Suppressor macrophage treated with lipopolysaccharide for 1 hour (primary cell): Measurements from ENCODE around the gene COTL1.
"Not testable (repeated sequence)": the region's sequence is repeated elsewhere in the genome, so short reads cannot be mapped to it uniquely, and the experiment has no call there.

ENCODE experiments used
- DNase-seq, 3 donors: peaks; one replicate each; pipeline ENCODE4 v3.0.0-alpha.2; 2020 to 2022

COTL1 gene

DNA sequence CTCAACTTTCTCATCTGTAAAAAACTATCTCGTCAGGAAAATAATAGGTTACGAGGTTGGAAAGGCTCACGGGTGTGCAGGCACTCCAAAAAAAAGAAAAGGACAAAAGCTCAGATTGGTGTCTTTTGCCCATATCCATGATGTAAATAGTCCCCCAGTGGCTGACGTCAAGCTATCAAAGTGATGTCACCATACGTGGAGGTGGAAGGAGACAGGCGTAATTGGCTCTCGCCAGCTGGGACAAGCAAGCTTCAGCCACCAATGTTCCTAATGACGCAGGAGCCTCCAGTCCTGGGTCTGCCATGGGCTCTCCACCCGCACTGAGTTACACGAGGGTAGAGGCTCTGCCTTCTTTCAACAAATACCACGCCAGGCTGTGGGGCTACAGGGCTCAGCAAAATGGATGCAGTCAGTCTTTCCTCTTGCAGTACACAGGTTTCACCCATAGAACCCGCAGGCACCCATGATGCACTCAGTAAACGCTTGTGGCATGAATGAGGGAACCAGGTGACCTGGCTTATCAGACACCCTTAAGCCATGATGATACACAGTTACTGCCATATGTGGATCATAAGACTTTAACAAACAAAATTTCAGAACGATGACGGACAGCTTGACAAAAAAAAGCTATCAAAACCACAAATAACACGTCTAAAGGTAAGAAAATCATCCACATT, 50.5 kb downstream of the COTL1 start:
- no peak for DNase-seq

DNA sequence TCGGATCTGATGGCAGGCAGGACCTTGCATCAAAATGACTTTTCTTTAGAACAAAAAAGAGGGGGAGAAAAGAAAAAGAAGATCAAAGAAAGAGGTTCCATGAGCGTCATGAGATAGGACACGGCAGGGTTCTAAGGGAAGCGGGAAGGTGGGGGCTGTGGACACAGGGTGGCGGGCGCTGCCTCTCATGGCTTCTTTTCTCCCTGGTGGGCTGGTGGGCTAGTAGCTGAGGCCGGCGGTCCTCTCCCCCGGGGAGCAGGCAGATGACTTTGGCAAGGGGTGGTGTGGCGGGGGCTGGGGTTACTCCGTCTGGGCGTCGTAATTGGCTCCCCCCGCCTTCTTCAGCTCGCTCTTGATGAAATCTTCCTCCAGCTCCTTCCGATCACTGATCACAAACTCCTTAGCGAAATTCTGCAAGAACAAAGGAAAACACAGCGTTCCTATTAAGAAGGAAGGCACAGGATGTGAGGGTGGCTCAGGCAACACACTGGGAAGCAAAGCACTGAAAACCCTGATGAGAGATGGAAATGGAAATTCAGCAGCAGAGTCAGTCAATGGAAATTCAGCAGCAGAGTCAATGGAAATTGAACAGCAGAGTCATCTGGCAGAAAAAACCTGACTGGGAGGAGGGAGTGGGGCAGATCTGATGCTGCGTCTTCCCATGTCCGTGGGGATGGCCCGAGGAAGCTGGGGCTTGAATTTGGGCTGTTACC, 51.2 kb downstream of the COTL1 start:
- DNase-seq, result no peak

DNA sequence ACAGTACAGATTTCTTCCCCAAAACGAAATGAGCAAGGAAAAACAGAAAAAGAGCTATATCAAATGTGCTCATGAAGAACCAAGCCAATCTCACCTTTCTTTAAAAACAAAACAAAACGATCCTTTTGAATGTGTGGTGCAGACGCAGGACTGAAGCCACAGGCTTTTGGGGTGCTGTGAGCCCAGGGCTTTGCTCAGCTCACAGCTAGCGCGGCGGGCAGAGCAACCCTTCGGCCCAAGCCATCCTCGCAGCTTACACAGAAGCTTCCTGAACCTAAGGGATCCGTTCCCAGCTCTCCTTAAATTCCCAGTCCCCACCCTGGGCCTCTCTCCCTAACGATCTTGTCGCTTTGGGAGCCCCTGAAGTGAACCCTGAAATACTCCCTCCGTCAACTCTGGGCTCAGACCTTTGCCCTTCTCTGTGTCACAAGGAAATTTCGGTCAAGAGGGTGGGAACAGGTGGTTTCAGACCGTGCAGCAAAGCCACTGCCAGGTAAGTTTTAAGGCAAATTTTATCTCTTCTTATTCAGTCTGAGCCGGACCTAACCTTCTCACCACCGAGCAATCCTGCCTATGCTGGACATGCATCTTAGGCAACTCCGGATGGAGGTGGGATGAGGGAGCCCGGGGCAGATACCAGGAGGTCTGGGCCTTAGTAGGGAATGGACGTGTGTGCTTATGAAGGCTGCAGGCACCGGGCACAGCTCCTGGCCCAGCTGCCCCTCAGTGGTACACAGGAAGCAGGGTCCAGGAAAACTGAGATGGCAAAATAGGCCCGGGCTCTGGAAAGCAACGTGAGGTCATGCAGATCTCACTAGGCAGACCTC, 52.0 kb downstream of the COTL1 start:
- DNase-seq, result no peak

DNA sequence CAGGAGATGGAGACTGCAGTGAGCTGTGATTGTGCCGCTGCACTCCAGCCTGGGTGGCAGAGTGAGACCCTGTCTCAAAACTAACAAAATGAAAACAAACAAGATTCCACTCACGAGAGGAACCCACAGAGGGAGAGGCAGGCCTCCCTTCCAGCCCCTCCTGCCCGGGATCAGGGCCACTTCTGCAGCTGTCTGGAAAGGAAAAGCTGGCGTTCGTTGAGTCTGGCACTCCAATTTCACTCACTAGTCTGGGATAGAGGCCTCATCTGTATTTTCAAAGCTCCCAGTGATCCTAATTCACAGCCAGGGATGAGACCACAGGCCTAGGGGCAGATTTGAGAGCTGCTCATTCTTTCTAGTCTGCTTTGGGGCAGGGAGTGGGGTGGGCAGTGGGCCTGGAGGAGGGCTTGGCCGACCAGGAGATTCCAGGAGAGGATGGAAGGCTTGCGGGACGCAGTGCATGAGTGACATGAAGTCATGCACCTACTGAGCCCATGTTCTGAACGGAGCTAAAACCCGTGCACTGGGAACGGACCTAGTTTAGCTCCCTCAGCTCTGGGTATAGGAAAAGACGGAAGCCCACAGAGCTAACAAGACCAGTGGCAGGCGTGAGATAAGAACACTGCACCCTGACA, 54.0 kb downstream of the COTL1 start:
- no peak for DNase-seq

DNA sequence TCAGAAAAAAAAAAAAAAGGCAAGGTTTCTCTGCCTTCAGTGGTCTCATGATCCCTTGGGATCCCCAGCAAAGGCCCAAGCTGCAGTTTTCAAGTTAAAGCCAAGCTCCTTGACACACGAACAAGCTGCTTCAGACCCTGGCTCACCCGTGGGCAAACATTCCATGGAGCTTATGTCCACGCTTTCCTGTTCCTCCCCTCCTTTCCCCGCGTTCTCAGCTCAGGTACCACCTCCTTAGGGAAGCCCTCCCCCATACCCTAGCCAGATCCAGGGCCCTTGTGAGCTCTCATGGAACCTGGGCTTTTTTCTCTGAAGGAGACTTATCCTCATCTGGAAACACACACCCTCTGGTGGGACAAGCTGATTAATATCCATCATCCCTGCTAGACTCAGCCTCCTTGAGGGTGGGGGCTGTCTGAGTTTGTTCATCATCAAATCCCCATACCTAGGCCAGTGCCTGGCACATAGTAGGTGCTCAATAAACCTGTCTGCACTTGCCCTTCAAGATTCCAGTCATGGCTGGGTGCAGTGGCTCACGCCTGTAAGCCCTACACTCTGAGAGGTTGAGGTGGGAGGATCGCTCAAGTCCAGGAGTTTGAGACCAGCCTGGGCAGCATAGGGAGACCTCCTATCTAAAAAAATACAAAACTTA, 54.7 kb downstream of the COTL1 start:
- no peak for DNase-seq

DNA sequence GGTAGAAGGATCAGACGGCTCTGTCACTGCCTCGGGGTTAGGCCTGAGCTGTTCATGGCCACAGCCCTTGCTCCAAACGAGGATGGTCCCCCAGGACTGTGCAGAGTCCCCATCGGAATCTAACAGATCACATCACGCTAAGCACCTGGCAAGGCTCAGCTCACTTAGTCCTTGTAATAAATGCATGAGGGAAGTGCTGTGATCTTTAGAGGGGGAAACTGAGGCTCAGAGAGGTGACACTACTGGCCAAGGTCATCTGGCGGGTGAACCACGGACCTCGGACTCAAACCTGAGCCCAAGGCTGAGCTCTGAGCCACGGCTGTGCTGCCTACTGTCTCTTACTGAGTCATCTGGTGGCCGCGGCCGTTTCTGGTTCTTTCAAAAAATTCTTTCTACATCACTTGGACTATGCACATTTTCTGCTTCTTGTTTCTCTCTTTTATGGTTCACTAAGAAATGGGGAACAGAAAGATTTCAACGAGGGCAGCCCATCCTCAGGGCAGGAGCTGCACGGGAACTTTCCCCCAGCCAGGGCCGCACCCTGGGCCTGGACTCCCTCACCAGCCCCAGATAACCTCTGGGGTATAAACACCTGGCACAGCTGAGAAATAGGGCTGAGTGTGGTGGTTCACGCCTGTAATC, 55.6 kb downstream of the COTL1 start:
- DNase-seq, result peak; percentile 83 to 87 (median 87)

DNA sequence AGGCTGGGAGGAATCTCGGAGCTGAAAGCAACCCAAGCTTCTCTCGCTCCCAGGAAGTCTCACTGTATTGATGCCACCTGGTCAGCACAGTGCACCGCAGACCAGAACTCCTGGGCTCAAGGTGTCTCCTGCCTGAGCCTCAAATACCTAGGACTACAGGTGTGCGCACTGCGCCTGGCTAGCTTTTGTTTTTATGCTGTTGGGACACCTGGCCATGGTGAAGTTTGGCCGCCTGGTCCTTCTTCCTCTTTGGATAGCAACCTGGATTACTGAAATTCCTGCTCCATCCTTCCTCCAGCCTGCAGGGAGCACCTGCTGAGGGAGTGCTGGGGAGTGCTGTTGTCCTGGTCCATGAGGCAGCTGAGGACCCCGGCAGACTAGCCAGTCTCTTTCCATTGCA, 56.6 kb downstream of the COTL1 start:
- DNase-seq, result no peak

DNA sequence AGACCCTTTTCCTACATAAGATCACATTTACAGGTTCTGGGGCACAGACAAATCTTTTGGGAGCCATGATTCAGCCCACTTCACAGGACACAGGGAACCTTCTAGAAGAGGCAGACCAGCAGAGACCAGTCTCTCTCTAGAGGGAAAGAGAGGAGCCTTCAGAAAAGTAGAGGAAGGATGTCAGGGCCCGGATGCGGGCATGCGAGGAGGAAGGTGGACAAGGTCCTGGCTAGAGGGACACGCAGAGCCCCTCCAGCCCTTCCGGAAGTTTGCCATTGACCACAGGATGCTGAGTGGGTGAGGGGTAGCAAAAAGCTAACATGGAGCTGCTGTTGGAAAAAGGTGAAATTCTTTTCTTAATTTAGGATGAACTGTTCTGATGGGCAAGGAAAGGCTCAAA, 57.6 kb downstream of the COTL1 start:
- no peak for DNase-seq

DNA sequence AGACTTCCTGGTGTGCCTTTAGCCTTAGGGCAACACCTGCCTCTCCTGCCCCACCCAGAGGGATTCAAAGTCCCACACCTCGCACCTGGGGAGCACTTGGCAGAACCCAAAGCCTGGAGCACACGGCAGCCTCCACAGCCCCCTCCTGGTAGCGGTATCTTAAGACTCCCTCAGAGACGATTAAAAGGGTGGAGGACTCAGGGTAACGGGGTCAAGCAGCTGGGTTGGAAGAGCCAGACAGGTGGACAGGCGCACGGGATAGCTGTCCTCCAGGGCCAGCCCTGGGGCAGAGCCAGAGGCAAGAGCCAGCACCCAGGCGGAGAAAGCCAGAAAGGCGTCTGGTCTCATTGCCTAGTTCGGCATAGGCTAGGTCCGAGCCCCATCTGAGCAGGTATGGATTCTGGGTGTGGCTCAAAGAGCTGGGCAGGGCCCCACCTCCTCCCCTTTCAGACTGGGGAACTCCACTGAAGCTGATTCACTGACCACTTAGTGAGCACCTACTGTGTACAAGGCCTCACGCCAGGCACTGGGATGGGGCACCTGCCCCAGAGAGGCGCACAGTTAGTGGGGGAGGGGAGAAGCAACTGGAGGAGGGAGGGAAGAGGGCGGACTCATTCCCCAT, 58.5 kb downstream of the COTL1 start:
- no peak for DNase-seq

DNA sequence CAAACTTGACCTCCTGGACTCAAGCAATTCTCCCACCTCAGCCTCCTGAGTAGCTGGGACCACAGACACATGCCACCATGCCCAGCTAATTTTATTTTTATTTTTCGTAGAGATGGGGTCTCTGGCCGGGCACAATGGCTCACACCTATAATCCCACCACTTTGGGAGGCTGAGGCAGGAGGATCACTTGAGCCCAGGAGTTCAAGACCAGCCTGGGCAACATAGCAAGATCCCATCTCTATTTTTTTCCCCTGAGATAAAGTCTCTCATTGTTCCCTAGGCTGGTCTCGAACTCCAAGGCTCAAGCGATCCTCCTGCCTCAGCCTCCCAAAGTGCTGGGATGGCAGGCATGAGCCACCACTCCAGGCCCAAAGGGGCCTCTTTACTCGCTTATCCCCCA, 59.0 kb downstream of the COTL1 start:
- not testable (repeated sequence) for DNase-seq

DNA sequence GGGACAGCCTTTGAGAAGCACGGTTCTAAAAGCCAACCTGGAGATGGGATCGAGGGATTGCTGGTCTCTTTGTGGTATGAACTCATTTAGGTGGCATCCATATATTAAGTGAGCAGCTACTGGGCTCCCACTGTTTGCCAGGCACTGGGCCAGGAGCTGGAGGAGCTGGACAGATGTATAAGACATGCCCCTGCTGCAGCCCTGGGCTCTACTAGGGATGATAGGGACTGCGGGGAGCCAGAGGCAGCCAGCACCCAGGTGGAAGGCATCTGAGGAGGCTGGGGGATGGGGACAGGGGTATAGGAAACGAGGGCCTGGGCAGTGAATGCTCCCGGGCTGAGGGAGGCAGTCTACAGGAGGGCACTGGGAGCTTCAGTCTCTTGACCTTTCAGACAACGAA, 60.4 kb downstream of the COTL1 start:
- DNase-seq, result no peak

DNA sequence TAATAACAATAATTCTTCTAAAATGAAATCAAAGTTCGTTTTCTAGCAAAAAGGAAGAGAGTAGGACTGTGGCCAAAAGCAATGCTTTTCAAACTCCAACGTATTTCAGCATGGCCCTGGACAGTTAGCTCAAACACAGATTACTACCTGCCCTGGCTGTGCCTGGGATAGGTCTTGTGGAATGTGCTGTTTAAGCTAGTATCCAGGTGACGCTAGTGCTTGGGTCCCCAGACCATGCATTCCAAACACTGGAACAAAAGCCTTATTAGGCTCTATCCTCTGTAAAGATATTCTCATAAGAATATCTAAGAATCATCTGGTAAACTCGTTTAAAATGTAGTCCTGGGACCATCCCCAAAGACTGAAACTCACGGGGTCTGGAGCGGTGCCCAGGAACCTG, 60.8 kb downstream of the COTL1 start:
- DNase-seq, result no peak

DNA sequence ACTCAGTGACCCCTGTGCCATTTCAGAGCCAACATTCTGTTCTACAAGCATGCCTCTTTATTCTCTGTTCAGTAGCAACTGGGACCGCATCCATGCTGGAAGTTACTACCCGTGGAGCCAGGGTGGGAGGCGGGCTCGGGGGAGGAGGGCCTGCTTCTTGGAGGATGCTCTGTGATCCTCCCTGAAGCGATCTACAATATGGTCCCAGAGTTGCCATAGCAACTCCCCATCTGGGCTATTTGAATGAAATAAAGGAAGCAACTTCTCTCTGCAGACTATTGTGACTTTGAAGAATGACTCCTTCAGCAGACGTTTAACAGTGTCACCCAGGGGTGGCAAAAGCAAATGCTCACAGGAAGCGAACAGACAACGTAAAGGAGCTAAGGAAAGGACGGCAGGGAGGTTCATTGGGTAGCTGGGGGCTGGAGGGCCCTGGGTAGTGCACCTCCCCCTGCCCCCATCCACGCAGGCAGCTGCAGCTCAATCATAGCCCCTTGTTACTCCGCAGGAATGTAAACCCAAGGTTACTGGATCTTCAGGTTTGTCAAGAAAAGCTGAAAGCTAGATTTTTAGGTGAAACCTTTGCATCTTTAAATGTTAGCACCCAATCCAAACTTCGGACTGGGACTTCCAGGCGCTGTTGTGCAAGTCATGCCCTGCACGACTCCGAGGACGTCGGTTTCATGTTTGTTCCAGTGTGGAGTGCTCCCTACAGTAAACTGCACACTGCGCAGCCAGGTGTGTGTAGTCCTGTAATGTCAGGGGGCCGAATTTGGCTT, 62.3 kb downstream of the COTL1 start:
- DNase-seq, result no peak

DNA sequence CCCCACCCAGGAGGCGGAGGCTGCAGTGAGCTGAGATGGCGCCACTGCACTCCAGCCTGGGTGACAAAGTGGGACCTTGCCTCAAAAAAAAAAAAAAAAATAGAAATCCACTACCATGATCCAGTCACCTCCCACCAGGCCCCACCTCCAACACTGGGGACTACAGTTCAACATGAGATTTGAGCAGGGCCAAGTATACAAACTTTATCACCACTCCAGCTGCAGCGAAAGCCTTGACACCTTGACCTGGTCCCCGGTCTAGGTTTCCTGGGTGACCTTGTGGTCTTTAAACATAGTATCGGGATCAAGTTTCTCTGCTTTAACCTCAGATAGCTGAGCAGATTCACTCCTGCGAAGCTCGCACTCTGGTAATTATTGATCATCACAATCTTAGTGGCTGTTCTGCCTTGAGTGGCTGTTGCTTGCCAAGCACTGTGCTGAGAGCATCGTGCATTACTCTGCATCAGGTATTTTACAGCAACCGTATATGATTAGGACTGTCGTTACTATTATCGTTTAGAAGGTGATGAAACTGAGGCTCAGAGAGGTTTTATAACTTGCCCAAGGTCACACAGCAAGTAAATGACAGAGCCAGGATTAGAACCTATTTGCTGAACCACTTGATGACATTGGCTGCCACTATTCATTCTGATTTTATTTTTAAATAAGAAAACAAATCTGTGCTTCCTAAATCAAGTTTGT, 63.1 kb downstream of the COTL1 start:
- DNase-seq, result no peak

DNA sequence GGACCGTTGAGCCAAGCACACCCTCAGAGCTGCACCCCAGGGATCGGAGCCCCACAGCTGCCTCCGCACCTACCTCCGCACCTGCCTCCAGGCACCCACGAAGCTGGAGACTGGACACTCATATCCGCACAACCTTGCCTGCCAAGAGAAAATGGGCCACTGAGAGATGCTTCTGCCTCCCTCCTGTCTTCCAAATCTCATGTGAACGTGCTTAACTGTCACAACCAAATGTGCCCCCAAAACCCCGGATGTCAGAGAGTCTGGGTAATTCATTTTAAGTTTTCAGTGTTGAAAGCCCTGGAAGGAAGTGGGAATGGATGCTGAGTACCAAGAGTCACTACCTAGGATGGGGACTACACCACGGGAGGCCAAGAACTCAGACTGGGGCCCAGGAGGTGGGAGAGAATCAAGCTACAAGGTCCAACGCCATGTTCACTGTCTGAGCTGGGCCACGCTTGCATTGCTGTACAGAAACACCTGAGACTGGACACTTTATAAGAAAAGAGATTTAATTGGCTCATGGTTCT, 63.9 kb downstream of the COTL1 start:
- no peak for DNase-seq

DNA sequence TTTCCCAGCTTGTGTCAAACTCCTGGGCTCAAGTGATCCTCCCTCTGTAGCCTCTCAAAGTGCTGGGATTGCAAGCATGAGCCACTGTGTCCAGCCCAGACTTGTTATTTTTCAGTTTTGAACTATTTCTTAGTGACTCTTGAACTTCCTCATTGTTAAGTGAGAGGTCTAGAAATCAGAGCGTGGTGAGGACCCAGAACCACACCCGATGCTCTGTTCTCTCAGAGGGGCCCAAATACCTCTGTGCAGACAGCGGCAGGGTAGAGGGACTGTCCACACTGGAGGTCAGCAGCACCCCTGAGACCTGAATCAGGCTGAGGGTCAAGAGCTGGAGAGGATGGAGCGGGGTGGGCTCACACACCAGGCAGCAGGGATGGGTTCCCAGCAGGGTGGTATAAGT, 65.7 kb downstream of the COTL1 start:
- no peak for DNase-seq

DNA sequence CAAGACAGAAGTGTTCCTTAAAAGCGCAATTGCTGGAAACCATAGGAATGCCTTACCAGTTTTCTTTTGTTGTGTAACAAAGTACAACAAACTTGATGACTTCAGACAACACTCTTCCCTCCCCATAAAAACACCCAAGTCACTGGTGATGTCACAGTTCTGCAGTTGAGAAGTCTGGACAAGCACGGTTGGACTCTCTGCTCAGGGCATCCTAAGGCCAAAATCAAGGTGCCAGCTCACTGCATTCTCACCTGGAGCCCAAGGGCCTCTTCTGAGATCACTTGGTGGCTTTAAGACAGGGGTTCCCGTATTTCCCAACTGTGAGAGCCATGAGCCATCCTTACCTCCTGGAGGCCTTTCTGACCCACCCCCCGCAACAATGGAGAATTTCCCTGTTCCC, 67.8 kb downstream of the COTL1 start:
- peak; percentile 38 to 44 (median 43) for DNase-seq

DNA sequence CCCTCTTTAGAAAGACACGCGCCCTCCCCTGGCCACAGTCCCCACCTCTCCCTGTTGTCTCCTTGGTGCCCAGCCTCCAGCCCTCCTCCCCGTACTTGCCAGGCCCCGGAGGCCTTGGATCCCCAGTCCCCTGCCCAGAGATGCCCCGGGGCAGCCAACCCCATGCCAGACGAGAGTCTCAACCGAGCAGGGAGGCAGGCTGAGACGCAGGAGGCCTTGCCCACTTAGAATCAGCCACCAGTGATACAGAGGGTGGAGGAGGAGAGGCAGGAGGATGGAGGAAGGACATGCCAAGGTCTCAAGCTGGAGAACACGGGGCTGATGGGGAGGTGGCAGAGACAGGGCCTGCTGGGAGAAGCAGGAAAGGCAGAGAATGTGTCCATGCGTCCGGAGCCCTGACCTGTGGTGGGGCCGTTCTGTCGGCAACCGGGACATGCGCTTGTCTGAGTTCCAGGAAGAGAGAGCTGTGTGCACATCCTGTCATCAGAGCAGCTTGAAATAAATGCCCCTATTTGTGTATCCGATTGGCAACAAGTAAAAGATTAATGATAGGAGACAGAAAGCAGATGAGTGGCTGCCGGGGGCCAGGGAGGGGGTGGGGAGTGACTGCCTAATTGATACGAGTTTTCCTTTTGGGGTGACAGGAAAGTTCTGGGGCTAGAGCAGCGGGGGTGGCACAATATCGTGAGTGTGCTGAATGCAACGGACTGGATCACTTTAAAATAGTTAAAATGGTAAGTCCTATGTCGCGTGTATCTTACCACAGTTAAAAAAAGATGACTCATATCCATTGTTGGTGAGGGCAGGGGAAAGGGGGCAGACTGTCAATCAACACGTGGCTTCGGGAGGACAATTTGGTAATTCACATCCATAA, 68.7 kb downstream of the COTL1 start:
- DNase-seq, result no peak

DNA sequence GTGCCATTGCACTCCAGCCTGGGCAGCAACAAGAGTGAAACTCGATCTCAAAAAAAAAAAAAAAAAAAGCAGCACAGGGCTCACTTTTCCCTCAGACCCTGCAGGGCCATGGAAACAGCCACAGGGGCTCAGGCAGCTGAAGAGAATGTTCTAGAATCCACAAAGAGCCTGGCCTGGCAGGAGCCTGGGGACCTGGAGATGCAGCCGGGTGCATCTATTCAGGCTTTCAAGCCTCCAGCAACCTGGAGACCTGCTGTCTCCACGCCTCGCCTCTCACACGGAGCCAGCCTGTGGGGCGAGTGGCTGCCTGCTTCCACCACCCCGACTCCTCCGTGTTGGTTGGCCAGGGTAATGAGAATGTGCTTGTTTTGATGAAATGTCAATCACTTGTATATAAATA, 69.4 kb downstream of the COTL1 start:
- DNase-seq, result no peak
